HG03571 (cell line): ENCODE results near the gene EIF4B.

Experiments used
- ATAC-seq: cut with Tn5 transposase; IDR thresholded peaks from one replicate; pipeline ENCODE4 v1.9.1; 2021; ENCODE audit not compliant: unreplicated experiment

EIF4B gene

GRCh38 chr12:53044896-53045695 is 38.8 kb downstream of the EIF4B start:
- no peak for ATAC-seq

- no peak for ATAC-seq
These were observed 39.4 kb downstream of the EIF4B start for GRCh38 chr12:53045696-53046045.

GRCh38 chr12:53046655-53047220 is 40.5 kb downstream of the EIF4B start:
- peak; percentile 23 for ATAC-seq

DNA sequence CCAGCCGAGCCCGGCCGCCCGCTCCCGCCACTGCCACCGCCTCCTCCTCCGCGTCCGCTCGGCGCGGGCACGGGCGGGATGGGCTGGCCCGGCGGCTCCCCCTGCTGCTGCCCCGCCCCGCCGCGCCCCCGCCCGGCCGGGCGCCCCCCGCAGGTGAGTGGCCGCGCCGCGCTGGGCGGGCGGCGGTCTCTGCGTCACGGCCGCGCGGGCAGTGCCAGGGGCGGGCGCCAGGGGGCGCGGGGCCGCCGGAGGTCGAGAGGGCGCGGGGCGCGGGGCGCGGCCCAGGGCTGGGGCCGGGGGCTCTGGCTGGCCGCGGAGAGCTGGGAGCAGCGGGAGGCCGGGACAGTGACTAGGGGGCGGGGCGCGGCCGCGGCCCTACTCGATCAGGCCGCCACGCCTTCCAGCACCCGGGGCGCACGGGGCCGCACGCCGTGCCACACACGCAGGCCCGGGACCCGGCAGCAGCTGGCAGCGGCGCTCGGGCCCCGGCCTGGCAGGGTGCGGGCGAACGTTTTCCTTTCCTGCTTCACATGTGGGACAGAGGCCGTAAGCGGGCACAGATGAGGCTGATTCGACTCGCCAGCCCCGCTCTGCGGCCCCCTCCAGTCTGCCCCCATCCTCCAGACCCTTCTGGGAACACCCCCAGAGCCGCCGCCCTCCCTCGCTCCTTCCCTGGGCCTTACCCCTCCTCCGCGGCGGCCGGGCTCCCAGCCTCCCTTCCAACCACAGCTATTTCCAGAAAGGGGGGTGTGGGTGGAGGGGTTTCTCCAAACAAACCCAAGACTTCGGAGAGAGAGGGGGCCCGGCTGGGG is 41.2 kb downstream of the EIF4B start:
- peak; percentile 71 for ATAC-seq

DNA sequence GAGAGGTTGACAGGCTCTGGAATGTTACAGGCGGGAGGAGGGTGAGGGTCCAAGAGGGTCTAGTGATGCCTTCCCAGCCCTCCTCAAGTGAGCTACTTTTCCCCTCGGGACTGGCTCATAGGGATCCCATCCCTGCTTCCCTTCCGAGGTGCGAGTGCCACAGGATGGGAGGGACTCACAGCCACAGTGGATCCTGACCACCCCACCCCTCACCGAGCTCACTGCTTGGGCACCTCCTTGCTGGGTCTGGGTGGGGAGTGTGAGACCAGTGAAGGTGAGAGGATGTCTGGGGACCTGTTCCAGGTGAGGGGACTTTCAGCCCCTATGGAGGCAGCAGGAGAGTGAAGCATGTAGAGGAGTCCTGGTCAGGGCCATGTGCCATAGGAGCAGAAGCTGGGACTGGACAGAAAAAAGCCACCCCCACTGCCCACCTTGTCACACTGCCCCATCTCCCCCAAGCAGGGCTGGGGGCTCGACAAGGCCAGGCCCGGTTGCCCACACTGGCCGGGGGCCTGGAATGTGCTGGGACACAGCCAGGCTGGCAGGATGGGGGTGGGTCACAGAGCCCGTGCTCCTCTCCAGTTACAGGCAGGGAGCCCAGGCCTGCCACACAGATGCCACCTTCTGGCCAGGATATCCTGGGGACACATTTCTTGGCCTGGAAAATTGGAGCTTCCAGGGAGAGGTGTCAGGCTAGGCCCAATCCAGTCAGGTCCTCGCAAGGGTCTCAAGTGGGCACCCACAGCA is 42.0 kb downstream of the EIF4B start:
- ATAC-seq: no peak

DNA sequence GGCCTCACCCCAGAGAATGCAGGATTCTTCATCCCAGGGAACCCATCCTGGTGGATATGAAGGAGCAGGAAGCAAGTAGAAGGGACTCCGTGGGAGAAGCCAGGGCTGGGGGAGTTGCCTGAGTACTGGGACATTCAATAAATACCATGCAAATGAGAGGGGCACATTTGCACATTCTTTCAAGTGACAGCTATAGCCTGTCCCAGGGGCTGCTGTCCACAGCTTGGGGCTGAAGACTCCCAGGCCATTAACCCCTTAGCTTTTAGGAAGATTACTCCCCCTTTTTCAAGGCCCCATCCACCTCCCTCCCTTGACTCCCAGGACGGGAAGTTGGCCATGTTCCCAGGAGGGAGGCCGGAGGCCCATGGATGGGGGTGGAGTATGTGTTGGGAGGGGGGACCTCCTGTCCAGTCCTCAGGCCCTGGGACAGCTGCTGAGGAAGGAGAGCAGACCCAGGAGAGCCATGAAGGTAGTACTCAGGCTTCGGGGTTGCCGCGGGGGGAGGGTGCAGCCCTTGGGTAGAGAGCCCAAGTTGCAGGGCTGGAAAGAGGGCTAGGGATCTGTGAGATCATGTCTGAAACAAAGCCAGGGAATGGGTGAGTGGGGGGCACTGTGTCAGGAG is 42.6 kb downstream of the EIF4B start:
- no peak for ATAC-seq

GRCh38 chr12:53049571-53050318 is 43.5 kb downstream of the EIF4B start, which contains the start of gene TNS2:
Gene TNS2, plus strand, starts transcription at chr12:53050065. Its CDS starts 121 bp downstream, at chr12:53050186.
- ATAC-seq: no peak

DNA sequence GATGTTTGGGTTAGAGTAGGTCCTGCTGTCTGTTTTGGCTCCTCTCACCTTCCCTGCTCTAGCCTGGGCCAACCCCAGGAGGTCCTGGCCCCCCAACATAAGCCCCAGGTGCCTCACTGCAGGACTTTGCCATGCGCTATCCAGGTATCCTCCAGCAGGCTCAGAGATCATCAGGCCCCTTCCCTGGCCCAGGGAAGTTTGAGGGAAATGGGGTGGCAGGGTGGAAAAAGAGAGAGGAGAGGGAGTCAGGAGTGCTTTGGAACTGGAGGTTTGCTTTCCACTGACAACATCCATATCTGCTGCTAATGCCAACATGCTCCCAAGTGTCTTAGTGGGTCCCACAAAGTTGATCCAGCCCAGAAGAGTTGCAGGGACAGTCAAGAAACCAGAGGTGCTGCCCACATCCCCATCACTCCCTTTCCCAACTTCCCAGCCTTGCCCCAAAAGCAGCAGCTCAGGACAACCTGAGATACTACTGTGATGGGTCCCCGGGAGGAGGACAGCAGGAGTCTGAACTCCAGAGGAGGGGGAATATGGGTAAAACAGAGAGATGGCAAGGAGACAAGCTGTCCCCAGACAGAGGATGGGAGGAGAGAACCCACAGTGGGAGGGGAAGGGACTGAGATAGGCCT is 44.3 kb downstream of the EIF4B start:
- no peak for ATAC-seq

GRCh38 chr12:53051058-53051880 is 45.0 kb downstream of the EIF4B start:
- ATAC-seq: no peak

DNA sequence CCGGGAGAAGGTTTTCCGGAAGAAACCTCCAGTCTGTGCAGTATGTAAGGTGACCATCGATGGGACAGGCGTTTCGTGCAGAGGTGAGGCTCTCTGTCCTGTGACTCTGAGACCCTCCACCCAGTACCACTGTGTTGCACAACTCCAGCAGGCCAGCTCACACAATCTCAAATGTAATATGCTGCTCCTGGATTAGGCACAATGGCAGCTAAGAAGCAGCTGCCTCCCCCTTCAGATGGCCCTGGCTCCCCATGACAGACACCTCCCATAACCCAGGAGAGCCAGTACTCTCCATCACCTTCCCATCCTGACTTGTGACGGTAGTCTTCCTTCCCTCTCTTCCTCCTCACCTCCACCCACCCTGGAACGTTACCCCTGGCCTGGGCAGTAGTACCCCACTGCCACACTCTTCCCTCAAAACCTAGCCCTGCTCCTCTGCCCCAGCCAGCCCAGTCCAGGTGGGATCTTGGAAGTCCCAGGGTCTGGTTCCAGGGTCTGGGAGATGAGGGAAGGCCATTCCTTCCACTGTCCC is 45.7 kb downstream of the EIF4B start:
- no peak for ATAC-seq

DNA sequence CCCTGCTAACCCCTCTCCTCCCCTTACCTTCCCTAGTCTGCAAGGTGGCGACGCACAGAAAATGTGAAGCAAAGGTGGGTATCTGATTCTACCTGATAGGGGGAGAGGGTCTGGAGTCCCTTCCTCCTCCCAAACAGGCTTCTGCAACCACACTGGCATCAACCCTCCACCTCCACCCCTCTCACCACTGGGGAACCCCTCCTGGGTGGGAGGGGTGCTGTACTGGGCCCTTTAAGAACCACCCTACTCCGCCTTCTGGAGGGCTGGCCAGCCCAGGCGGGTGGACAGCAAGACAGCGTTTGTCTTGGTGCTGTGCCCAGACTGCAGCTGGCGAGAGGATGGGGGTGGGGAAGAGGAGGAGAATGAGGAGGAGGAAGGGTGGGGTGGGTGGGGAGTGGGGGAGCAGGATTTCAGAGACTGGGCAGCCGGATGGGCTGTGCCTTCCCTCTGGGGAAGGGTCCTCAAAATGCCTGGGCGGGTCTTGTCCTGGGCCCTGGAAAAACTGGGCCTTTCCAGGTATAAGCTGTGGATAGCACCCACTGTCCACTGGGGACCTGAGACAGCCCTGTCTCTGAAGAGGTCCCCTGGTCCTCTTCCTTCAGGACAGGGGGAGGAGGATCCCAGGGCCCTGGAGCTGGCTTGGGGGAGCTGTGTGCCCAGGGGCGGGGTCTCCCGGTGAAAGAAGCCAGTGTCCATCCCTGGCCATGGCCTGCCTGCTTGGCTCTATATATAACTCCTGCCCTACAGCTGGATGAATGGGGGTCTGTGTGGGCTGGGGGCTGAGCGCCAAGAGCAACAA is 46.4 kb downstream of the EIF4B start:
- no peak for ATAC-seq

DNA sequence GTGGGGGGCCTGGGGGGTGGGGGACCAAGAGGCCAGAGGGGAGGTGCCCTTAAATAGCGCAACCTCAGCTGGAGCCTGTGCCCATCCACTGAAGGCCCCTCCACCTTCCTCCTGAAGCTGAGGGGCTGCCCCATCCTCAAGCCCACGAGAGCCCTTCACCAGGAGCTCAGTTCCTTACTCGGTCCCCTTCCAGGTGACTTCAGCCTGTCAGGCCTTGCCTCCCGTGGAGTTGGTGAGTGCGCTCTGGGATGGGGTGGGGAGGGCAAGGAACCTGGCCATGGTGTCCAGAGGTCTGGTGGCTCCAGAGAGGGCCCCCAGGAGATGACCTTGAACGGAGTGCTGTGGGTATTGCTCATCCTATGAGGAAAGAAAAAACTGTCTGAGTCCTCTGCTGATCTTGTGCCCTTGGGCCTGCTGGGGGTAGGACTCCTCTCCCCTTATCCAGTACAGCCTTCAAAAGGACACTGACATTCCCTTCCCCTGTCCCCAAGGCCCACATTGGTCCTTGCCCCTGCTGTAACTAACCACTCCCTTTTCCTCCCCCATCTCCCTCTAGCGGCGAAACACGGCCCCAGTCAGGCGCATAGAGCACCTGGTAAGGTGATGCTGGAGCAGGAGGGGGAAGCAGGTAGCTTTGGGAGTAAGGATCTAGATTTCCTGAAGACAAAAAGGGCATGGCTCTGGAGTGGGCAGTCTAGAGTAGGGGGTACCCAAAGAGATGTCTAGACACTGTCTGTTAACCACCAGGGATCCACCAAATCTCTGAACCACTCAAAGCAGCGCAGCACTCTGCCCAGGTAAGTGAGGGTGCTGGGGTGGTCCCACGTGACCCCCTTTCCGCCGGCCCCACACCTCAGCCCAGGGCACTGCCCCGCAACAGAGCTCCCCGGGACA is 47.2 kb downstream of the EIF4B start:
- no peak for ATAC-seq

GRCh38 chr12:53054112-53054878 is 48.0 kb downstream of the EIF4B start:
- peak; percentile 88 for ATAC-seq

DNA sequence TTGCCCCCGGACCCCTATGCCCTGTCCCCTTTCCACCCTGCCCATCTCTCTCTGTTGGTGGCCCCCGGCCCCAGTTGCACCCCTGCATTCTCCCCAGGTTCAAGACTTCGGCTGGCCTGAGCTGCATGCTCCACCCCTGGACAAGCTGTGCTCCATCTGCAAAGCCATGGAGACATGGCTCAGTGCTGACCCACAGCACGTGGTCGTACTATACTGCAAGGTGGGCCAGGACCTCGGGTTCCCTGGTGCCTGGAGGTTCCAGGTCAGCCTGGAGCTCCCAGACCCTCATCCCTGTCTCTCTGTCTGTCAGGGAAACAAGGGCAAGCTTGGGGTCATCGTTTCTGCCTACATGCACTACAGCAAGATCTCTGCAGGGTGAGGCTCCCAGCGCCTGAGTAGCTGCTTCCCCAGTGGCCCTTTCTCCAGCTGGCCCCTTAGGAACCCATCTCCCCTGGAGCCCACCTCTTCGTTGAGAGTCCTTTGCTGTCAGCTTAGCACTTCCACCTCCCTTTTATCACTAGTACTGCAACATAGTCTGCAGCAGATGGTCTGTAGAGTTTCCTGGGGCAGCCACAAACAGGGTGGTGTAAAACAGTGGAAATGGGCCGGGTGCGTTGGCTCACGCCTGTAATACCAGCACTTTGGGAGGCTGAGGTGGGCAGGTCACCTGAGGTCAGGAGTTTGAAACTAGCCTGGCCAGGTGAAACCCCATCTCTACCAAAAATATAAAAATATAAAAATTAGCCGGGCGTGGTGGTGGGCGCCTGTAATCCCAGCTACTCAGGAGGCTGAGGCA is 49.4 kb downstream of the EIF4B start:
- no peak for ATAC-seq

- no peak for ATAC-seq
These were observed 50.0 kb downstream of the EIF4B start for GRCh38 chr12:53056296-53056695.
